CD14-positive monocyte (primary cell): ENCODE data around the gene MPP7. TPM values are rescaled to one million over a fixed set of nuclear protein-coding genes. Genes with fewer than 3 reads are reported as not detected.
"Not testable (repeated sequence)": the region's sequence is repeated elsewhere in the genome, so short reads cannot be mapped to it uniquely, and the experiment has no call there.

Experiments used
- DNase-seq, 3 donors: peaks; one replicate each; pipeline ENCODE4 v3.0.0-alpha.2; 2011 to 2022
- H2AFZ ChIP-seq: 2 replicates; pipeline ENCODE4 v1.6.0; 2012; ENCODE audit warnings: mild to moderate bottlenecking, low read depth, low read length, inconsistent platforms; ENCODE audit not compliant: insufficient read depth, poor library complexity, severe bottlenecking
- H3K27ac ChIP-seq, 2 donors: 1 replicate in 1 of 2; 2 replicates in 1 of 2; pipeline ENCODE4 v1.5.1; 2012 to 2013; ENCODE audit warnings: low read length in 2 of 2, control low read depth in 1 of 2, inconsistent platforms in 1 of 2, low read depth in 1 of 2, mild to moderate bottlenecking in 1 of 2
- H3K27me3 ChIP-seq, 2 donors: one replicate each; pipeline versions ENCODE4 v1.6.0 to v1.6.1; 2011 to 2013; ENCODE audit warnings: low read length in 2 of 2; ENCODE audit not compliant: control insufficient read depth in 2 of 2, insufficient read depth in 2 of 2
- H3K36me3 ChIP-seq, 2 donors: replicated peaks in 1 of 2; 1 replicate in 1 of 2; 2 replicates in 1 of 2; pipeline versions ENCODE4 v1.5.1 to v1.6.1; 2012 to 2013; ENCODE audit warnings: low read length in 2 of 2, control low read depth in 1 of 2, inconsistent platforms in 1 of 2, mild to moderate bottlenecking in 1 of 2; ENCODE audit not compliant: insufficient read depth in 2 of 2, control insufficient read depth in 1 of 2
- H3K4me1 ChIP-seq, 2 donors: 1 replicate in 1 of 2; 2 replicates in 1 of 2; pipeline versions ENCODE4 v1.5.1 to v1.6.1; 2012 to 2013; ENCODE audit warnings: low read length in 2 of 2, control low read depth in 1 of 2, inconsistent platforms in 1 of 2, mild to moderate bottlenecking in 1 of 2, moderate library complexity in 1 of 2; ENCODE audit not compliant: insufficient read depth in 2 of 2, control insufficient read depth in 1 of 2
- H3K4me2 ChIP-seq: replicated peaks from 2 replicates; pipeline ENCODE3; 2012; ENCODE audit warnings: low read length, moderate library complexity, mild to moderate bottlenecking; ENCODE audit not compliant: poor library complexity, severe bottlenecking; ENCODE audit errors: extremely low read depth
- H3K4me3 ChIP-seq, 3 experiments: fragments of 200-600 bp in 1 of 3; sonication (generic) in 1 of 3; replicated peaks in 1 of 3; 1 replicate in 2 of 3; 2 replicates in 1 of 3; pipeline ENCODE4 v1.5.1; 2011 to 2013; ENCODE audit warnings: low read length in 3 of 3, mild to moderate bottlenecking in 3 of 3, control low read depth in 2 of 3, low read depth in 2 of 3, inconsistent platforms in 1 of 3, moderate library complexity in 1 of 3
- H3K79me2 ChIP-seq: 2 replicates; pipeline ENCODE4 v1.6.0; 2012; ENCODE audit warnings: mild to moderate bottlenecking, control low read depth, inconsistent platforms, low read length, moderate library complexity; ENCODE audit not compliant: insufficient read depth
- H3K9ac ChIP-seq: 2 replicates; pipeline ENCODE4 v1.6.0; 2017; ENCODE audit warnings: low read length, mild to moderate bottlenecking; ENCODE audit not compliant: insufficient read depth, poor library complexity, severe bottlenecking
- H3K9me3 ChIP-seq, 2 donors: replicated peaks in 1 of 2; 1 replicate in 1 of 2; 2 replicates in 1 of 2; pipeline versions ENCODE4 v1.5.1 to v1.6.1; 2012 to 2013; ENCODE audit warnings: low read length in 2 of 2, control low read depth in 1 of 2; ENCODE audit not compliant: control insufficient read depth in 1 of 2, insufficient read depth in 1 of 2
- H4K20me1 ChIP-seq: 2 replicates; pipeline ENCODE4 v1.6.0; 2012; ENCODE audit warnings: mild to moderate bottlenecking, low read length, control low read depth, moderate library complexity; ENCODE audit not compliant: insufficient read depth
- H3K27ac Mint-ChIP-seq, 7 donors: one replicate each; pipeline ENCODE4 v1.8.0; 2020; ENCODE audit warnings: mild to moderate bottlenecking in 7 of 7, mixed read lengths in 7 of 7, moderate library complexity in 6 of 7, inconsistent platforms in 2 of 7
- H3K27me3 Mint-ChIP-seq, 3 donors: one replicate each; pipeline ENCODE4 v1.8.0; 2021 to 2022; ENCODE audit warnings: low read depth in 3 of 3, mild to moderate bottlenecking in 3 of 3, mixed read lengths in 3 of 3, moderate library complexity in 3 of 3, inconsistent platforms in 1 of 3
- H3K36me3 Mint-ChIP-seq, 2 donors: one replicate each; pipeline ENCODE4 v1.8.0; 2020; ENCODE audit warnings: mixed read lengths in 2 of 2, inconsistent platforms in 1 of 2, mild to moderate bottlenecking in 1 of 2
- H3K4me1 Mint-ChIP-seq: one replicate; pipeline ENCODE4 v1.8.0; 2020; ENCODE audit warnings: mild to moderate bottlenecking, mixed read lengths
- H3K4me3 Mint-ChIP-seq, 2 donors: one replicate each; pipeline ENCODE4 v1.8.0; 2020; ENCODE audit warnings: mild to moderate bottlenecking in 2 of 2, mixed read lengths in 2 of 2, moderate library complexity in 1 of 2
- H3K9me3 Mint-ChIP-seq, 7 donors: one replicate each; pipeline ENCODE4 v1.8.0; 2020 to 2022; ENCODE audit warnings: mixed read lengths in 7 of 7, mild to moderate bottlenecking in 6 of 7, moderate library complexity in 6 of 7, inconsistent platforms in 2 of 7
- WGBS: methylation state at CpG from one replicate; pipeline ENCODE4 v1.1.5; 2013; ENCODE audit warnings: missing lambda C conversion rate; ENCODE audit not compliant: insufficient coverage; 5-methylcytosine and 5-hydroxymethylcytosine counted together
- intact Hi-C, 2 donors: fragments of 100-400 bp; cut with micrococcal nuclease; formaldehyde crosslinking; loops; one replicate each; pipeline versions ENCODE4 v1.15.0 to v1.15.1; 2023
- polyA plus RNA-seq, 3 donors: library from polyadenylated mRNA; depleted of rRNA in 1 of 3; unstranded in 2 of 3; stranded (reverse) in 1 of 3; fragments of 300-500 nt in 2 of 3; fragments of >200 nt in 1 of 3; fragmentation: Illumina TruSeq in 2 of 3; gene quantifications; 1 replicate in 2 of 3; 2 replicates in 1 of 3; pipeline ENCODE4 v1.2.3, GENCODE V29; 2012 to 2021
- TF ChIP-seq, protein P1 (sequence below): fragments of 200-600 bp; IDR thresholded peaks from one replicate; pipeline ENCODE4 v1.8.0; 2022; ENCODE audit warnings: antibody characterized with exemption, mild to moderate bottlenecking

MPP7 gene
- polyA plus RNA-seq, 3 donors: 17.3 to 48.3 (median 33.6) TPM

DNA sequence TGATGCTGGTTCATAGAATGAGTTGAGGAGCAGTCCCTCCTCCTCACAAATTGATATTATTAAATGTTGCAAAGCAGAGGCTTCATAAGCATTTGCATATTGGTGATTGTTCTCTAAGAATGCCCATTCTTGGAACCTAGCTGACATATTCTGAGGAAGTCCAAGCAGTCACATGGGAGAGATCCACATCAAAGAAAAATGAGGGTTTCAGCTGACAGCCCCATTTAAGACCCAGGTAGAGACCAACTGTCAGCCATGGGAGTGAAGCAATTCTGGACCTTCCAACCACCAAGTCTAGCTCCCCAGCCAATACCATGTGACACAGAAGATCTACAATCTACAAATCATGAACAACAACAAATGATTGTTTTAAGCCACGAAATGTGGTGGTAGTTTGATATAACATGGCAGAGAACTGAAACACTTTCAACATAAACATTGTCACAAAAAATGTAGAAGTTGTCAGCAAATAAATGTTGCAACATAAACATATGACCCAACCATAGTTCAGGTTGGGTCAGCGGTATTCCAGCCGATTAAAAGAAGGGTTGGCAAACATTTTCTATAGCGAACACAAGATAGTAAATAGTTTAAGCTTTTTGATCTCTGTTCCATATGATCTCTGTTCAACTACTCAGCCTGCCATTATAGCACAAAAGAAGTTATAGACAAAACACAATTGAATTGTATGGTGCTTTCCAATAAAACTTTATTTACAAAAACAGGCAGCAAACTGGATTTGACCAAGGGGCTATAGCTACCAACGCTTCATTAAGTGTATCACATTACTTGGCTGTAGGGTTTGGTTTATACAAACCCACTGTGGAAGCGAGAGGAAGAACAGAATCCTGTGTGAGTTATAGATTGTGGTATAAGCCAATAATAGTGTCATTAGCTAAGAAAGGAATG, 41.4 kb upstream of the MPP7 start:
- Mint-ChIP-seq H3K4me3 (peak overlapping the region in 1 of 2 donors; percentile 23), H3K27me3 (no peaks in the 10 kb centered on the region), H3K9me3 (peaks cover 18 to 36% (median 22%) of the 10 kb centered on the region in 7 donors), H3K4me1 (peaks cover 37% of the 10 kb centered on the region), H3K27ac (peak overlapping the region; percentile 89 to 94 (median 90)), H3K36me3 (peaks cover 0 to 10% of the 10 kb centered on the region in 2 donors)
- Histone ChIP-seq H3K9ac (no peak overlapping the region), H3K4me2 (peak overlapping the region; percentile 9), H4K20me1 (no peaks in the 10 kb centered on the region), H3K36me3 (no peaks in the 10 kb centered on the region), H2AFZ (no peak overlapping the region), H3K4me1 (peaks cover 28 to 32% of the 10 kb centered on the region in 2 donors), H3K27me3 (no peaks in the 10 kb centered on the region), H3K79me2 (no peaks in the 10 kb centered on the region), H3K9me3 (peaks cover 10 to 11% of the 10 kb centered on the region in 2 donors), H3K4me3 (peak overlapping the region in 1 of 3 experiments; percentile 11), H3K27ac (peak overlapping the region; percentile 57 to 79)
- TF ChIP-seq, protein P1, sequence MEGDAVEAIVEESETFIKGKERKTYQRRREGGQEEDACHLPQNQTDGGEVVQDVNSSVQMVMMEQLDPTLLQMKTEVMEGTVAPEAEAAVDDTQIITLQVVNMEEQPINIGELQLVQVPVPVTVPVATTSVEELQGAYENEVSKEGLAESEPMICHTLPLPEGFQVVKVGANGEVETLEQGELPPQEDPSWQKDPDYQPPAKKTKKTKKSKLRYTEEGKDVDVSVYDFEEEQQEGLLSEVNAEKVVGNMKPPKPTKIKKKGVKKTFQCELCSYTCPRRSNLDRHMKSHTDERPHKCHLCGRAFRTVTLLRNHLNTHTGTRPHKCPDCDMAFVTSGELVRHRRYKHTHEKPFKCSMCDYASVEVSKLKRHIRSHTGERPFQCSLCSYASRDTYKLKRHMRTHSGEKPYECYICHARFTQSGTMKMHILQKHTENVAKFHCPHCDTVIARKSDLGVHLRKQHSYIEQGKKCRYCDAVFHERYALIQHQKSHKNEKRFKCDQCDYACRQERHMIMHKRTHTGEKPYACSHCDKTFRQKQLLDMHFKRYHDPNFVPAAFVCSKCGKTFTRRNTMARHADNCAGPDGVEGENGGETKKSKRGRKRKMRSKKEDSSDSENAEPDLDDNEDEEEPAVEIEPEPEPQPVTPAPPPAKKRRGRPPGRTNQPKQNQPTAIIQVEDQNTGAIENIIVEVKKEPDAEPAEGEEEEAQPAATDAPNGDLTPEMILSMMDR: no peak
- intact Hi-C loops: no loop called here
- DNase-seq: peak; percentile 42 to 84 (median 80)
- WGBS: 100% methylated on average over 1 of the region's 6 CpGs

DNA sequence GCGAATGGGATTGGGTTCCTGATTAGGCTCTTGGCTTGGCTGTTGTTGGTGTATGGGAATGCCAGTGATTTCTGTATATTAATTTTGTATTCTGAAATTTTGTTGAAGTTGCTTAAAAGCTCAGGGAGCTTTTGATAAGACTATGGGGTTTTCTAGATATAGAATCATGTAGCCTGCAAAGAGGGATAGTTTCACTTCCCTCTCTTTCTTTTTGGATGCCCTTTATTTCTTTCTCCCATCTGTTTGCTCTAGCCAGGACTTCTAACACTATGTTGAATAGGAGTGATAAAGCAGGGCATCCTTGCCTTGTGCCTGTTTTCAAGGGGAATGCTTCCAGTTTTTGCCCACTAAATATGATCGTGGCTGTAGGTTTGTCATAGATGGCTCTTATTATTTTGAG, 40.4 kb upstream of the MPP7 start:
- Mint-ChIP-seq H3K27ac (peak overlapping the region; percentile 60 to 94 (median 90)), H3K9me3 (peaks cover 18 to 36% (median 22%) of the 10 kb centered on the region in 7 donors), H3K4me3 (peak overlapping the region in 1 of 2 donors; percentile 4), H3K36me3 (peaks cover 0 to 10% of the 10 kb centered on the region in 2 donors), H3K4me1 (peaks cover 37% of the 10 kb centered on the region), H3K27me3 (no peaks in the 10 kb centered on the region)
- no CpG with 5 or more reads among the region's 2 CpGs for WGBS
- Histone ChIP-seq H3K36me3 (no peaks in the 10 kb centered on the region), H3K79me2 (no peaks in the 10 kb centered on the region), H4K20me1 (no peaks in the 10 kb centered on the region), H3K4me2 (no peak overlapping the region), H2AFZ (no peak overlapping the region), H3K9ac (no peak overlapping the region), H3K27me3 (no peaks in the 10 kb centered on the region), H3K4me3 (no peak overlapping the region), H3K4me1 (peaks cover 28 to 32% of the 10 kb centered on the region in 2 donors), H3K9me3 (peaks cover 10 to 11% of the 10 kb centered on the region in 2 donors), H3K27ac (peak overlapping the region in 1 of 2 donors; percentile 69)
- intact Hi-C loops: no loop called here
- TF ChIP-seq, protein P1: no peak
- DNase-seq: peak in 2 of 3 donors; percentile 38 to 45

DNA sequence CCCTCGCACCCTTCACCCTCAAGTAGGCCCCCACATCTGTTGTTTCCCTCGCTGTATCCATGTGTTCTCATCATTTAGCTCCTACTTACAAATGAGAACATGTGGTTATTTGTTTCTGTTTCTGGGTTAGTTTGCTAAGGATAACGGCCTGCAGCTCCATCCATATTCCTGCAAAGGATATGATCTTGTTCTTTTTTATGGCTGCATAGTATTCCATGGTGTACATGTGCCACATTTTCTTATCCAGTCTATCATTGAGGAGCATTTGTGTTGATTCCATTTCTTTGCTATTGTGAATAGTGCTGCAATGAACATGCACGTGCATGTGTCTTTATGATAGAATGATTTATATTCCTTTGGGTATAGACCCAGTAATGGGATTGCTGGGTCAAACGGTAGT, 38.8 kb upstream of the MPP7 start:
- H3K27me3 ChIP-seq, H3K27ac Mint-ChIP-seq, intact Hi-C loops, H3K4me2 ChIP-seq, H3K36me3 Mint-ChIP-seq, H3K9me3 ChIP-seq, DNase-seq, H3K36me3 ChIP-seq, H3K79me2 ChIP-seq, H2AFZ ChIP-seq, H4K20me1 ChIP-seq, H3K4me3 Mint-ChIP-seq, H3K4me3 ChIP-seq, H3K9ac ChIP-seq, H3K27me3 Mint-ChIP-seq, H3K27ac ChIP-seq: not testable (repeated sequence)
- Mint-ChIP-seq H3K9me3 (peaks cover 9 to 27% (median 12%) of the 10 kb centered on the region in 7 donors), H3K4me1 (peaks cover 45% of the 10 kb centered on the region)
- H3K4me1 ChIP-seq: peaks cover 34 to 38% of the 10 kb centered on the region in 2 donors
- no CpG with 5 or more reads among the region's 5 CpGs for whole genome bisulfite sequencing
